ENCODE measurements around the gene CES3. TPM values are rescaled to one million over a fixed set of nuclear protein-coding genes. Genes with fewer than 3 reads are reported as not detected.

Gene CES3
- total RNA-seq, 2 experiments from 2014 or later = 2.3 to 4.5 TPM

DNA sequence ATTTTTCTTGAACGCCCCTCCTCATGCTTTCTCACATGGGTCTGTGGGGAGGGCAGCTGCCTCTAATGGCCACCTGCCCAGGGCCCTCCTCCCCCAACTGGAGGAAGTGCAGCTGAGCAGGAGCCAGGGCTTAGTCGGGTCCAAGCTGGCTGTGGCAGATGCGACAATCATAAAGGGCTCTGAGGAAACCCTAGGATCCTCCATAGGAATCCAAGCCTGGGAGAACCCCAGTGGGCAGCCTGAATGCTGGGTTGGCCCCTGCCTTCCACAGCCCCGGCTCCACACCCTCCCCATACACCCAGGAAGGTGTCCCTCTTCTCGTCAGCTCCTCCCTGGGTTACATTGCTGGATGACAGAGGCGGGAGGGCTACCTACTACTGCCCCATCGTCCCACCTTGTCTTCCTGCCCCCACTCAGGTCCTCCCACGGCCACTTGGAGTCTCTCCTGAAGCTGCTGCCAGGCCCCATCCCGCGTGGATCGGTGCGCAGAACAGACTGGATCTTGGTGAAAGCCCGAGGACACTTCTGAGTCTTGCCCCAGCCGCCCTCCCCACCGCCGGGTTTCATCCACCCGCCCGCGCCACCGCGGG is 52.3 kb downstream of the CES3 start:
- Mint-ChIP-seq H3K4me1 (peaks cover 57% of the 10 kb centered on the region), H3K27ac (peak overlapping the region; percentile 77), H3K36me3 (no peaks in the 10 kb centered on the region), H3K27me3 (no peaks in the 10 kb centered on the region), H3K9me3 (ENCODE audit: low read depth) (no peaks in the 10 kb centered on the region), H3K4me3 (peak overlapping the region; percentile 83)
- no peak for DNase-seq
- no peak for ATAC-seq
- CTCF ChIA-PET = interaction anchor here (0.6 to 21.0 kb wide), 28 partner anchors 11 to 185 kb away, joined by 3 to 395 read pairs (median 6); partner anchors contain the start of genes B3GNT9, CBFB, CES3 and CES4A

DNA sequence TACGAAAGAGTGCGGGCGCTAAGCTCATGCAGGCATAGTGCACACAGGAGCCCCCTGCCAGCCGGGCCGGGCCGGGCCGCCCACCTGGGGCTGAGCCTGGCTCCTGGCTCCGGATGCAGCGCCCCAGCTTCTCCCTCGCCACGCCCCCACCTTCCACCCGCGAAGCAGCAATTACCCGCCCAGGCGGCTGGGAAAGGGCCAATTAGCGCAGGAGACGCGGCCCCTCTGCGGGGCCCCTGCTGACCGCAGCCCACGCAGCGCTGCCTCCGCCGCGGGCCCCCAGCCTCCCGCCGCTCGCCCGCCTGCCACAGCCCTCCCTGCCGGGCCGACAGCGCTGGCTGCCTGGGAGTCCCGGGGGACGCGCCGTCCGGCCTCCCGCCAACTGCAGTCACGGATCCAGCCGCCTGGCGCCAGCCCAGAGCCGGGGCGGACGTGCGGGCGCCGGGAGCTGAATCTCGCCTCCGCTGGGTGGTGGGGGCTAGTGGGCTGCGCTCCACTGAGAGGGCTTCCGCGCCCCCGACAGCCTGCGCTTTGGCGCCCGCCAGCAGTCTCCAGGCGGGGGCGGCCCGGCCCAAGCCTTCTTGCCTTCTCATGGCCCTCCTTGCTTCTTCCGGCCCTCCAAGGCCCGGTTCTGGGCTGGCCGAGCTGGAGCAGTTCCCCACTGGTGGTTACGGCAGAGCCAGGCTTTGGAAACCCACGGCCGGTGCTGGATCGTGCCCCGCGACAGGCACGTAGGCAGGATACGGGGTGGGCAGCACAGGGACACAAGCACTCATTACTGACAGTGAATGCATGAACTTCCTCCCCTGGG is 53.0 kb downstream of the CES3 start:
- Mint-ChIP-seq H3K36me3 (no peaks in the 10 kb centered on the region), H3K4me1 (peaks cover 55% of the 10 kb centered on the region)
- CTCF ChIA-PET = interaction anchor here (0.6 to 21.0 kb wide), 30 partner anchors 12 to 184 kb away, joined by 3 to 395 read pairs (median 4); partner anchors contain the start of genes B3GNT9, CBFB, CES3 and CES4A

DNA sequence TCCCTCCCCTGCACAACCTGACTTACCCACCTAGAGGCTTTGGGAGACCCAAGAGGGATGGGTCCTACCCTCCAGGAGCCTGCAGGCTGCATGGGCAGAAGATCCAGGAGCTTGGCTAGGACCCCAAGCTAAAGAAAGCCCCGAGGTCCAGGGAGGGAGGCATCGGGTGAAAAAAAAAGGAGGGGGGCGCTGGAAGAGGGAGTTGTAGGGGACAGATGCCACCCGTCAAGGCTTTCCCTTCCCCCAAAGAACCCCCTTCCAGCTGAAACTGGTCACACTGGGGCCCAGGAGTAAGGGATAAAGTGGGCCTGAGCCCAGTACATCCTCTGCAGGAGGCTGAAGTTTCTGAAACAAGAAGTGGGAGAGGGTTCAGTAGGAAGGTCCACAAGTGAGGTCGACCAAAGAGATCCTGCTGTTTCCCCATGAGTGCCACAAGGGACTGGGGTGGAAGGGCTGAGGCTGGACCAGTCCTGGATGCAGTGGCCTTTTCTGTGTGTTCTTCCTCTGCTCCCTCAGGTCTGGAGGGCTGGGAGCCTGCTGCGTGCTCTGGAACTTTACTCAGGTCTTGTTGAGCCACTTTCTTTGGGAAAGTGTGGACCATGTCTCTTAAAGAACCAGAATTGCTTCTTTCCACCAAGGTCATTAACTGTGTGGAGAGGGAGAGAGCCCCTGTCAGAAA is 53.7 kb downstream of the CES3 start:
- DNase-seq = no peak
- Mint-ChIP-seq H3K4me1 (peaks cover 51% of the 10 kb centered on the region), H3K27ac (peak overlapping the region; percentile 92), H3K36me3 (no peaks in the 10 kb centered on the region), H3K9me3 (ENCODE audit: low read depth) (no peaks in the 10 kb centered on the region), H3K27me3 (no peaks in the 10 kb centered on the region), H3K4me3 (peak overlapping the region; percentile 79)
- CTCF ChIA-PET = interaction anchor here (0.7 to 21.0 kb wide), 20 partner anchors 12 to 170 kb away, joined by 3 to 395 read pairs (median 7); partner anchors contain the start of genes B3GNT9, CBFB, CES3 and CES4A
- ATAC-seq = no peak

More for the DNA sequence above, 53.0 kb downstream of the CES3 start:
- peak overlapping the region; percentile 92 for H3K27ac Mint-ChIP-seq
- H3K4me3 Mint-ChIP-seq = peak overlapping the region; percentile 83
- H3K27me3 Mint-ChIP-seq = no peaks in the 10 kb centered on the region
- DNase-seq (peak; percentile 90), ATAC-seq (peak; percentile 69)
- no peaks in the 10 kb centered on the region for H3K9me3 Mint-ChIP-seq (ENCODE audit: low read depth)

DNA sequence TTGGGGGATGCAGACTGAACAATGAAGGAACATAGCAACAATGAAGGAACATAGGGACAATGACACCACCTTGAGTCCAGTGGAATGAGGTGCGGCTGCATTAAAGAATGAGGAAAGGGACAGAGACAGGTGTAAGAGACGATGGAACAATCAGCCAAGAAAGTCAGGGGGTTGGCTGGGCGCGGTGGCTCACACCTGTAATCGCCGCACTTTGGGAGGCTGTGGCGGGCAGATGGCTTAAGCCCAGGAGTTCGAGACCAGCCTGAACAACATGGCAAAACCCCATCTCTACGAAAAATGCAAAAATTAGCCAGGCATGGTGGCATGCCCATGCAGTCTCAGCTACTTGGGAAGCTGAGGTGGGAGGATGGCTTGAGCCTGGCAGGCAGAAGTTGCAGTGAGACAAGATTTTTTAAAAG is 54.3 kb downstream of the CES3 start:
- CTCF ChIA-PET = interaction anchor here (1.3 to 21.0 kb wide), 7 partner anchors 11 to 384 kb away, joined by 3 to 395 read pairs (median 9); partner anchors contain the start of genes B3GNT9, CES3, FBXL8 and HSF4
- no peak for ATAC-seq
- Mint-ChIP-seq H3K27ac (peak overlapping the region; percentile 92), H3K36me3 (no peaks in the 10 kb centered on the region), H3K4me1 (peaks cover 51% of the 10 kb centered on the region), H3K4me3 (peak overlapping the region; percentile 79), H3K9me3 (ENCODE audit: low read depth) (no peaks in the 10 kb centered on the region), H3K27me3 (no peaks in the 10 kb centered on the region)
- no peak for DNase-seq

DNA sequence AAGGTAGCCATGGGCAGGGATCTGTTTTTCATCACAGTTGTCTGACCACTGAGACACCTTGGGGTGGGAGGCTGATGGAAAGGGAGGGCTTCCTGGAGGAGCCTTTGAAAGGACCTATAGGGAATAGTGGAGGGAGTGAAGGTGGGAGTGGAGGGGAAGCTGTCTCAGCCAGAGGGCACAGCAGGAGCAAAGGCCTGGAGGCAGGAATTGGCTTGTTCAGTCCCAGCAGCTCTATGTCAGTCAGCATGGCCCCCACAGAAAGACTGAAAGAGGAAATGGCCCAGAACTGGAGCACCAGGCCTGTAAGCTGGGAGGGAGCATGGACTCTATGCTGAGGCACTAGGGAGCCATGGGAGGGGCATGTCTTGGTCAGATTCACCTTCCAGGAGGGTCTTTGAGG is 55.1 kb downstream of the CES3 start:
- H3K27me3 Mint-ChIP-seq = no peaks in the 10 kb centered on the region
- H3K27ac Mint-ChIP-seq = peak overlapping the region; percentile 32
- H3K36me3 Mint-ChIP-seq = no peaks in the 10 kb centered on the region
- ATAC-seq = no peak
- H3K4me1 Mint-ChIP-seq = peaks cover 45% of the 10 kb centered on the region
- H3K4me3 Mint-ChIP-seq = no peak overlapping the region
- no peak for DNase-seq
- H3K9me3 Mint-ChIP-seq (ENCODE audit: low read depth) = no peaks in the 10 kb centered on the region
- CTCF ChIA-PET = interaction anchor here (1.3 to 21.0 kb wide), 11 partner anchors 9 to 383 kb away, joined by 3 to 395 read pairs (median 9); partner anchors contain the start of genes B3GNT9, CES3, FBXL8 and HSF4

DNA sequence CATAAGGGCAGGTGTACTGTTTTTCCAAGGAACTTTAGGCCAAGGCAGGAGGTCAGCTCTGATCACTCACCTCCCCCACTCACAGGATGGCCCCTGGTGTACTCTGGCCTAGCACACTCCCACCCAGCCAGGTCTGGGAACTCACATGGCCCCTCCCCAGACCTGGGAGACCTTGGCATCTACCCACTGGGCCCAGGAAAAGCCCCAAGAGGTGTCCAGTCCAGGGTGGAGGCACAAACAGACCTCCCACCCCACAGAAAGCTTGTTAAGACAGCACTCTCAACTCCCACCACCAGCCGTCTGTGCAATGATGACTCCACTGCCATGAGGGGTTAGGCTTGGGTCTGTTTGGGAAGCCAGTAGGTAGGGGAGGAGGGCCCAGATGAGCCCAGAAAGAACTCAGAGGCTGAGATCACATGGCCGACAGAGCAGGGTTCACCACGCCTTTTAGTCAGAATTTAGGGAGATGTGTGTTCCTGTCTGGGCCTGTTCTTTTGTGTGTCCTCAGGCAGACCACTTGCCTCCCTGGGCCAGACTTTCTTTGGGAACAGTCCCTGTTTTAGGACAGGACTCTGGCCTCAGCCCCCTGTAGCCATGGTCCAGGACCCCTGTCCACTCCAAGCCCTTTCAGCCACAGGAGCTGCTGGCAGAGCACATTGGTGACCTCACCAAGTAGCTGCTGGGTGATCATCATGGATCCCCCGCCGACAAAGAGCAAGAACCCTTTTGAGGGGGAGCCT is 55.8 kb downstream of the CES3 start:
- no peak overlapping the region for H3K4me3 Mint-ChIP-seq
- ATAC-seq (no peak), DNase-seq (no peak)
- H3K4me1 Mint-ChIP-seq = peaks cover 40% of the 10 kb centered on the region
- CTCF ChIA-PET = interaction anchor here (0.6 to 21.0 kb wide), 26 partner anchors 10 to 383 kb away, joined by 3 to 395 read pairs (median 9); partner anchors contain the start of genes B3GNT9, CBFB, CES3 and FBXL8
- H3K36me3 Mint-ChIP-seq = no peaks in the 10 kb centered on the region
- H3K27me3 Mint-ChIP-seq = no peaks in the 10 kb centered on the region
- H3K9me3 Mint-ChIP-seq (ENCODE audit: low read depth) = no peaks in the 10 kb centered on the region
- no peak overlapping the region for H3K27ac Mint-ChIP-seq

DNA sequence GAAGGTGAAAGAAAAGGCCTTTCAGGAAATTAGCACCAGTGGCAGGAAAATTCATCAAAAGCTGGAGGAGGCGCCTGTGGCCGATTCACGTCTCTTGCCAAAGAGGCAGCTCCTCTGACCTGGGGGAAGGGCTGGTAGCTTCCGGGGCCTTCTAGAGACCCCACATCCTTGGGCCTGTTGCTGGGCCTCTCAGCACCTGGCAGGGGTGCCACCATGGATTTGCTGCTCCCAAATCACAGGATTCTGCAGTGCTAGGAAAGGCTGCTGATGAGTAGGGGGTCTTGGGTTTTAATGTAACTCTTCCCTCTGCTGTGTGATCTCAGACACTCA is 56.3 kb downstream of the CES3 start:
- no peaks in the 10 kb centered on the region for H3K9me3 Mint-ChIP-seq (ENCODE audit: low read depth)
- DNase-seq (no peak), ATAC-seq (no peak)
- CTCF ChIA-PET = interaction anchor here (0.6 to 21.0 kb wide), 47 partner anchors 10 to 322 kb away, joined by 3 to 395 read pairs (median 5); partner anchors contain the start of genes B3GNT9, CBFB, CES3 and CES4A
- no peaks in the 10 kb centered on the region for H3K27me3 Mint-ChIP-seq
- H3K27ac Mint-ChIP-seq = peak overlapping the region; percentile 46
- H3K4me1 Mint-ChIP-seq = peaks cover 37% of the 10 kb centered on the region
- no peak overlapping the region for H3K4me3 Mint-ChIP-seq
- H3K36me3 Mint-ChIP-seq = no peaks in the 10 kb centered on the region

- Mint-ChIP-seq H3K4me3 (no peak overlapping the region), H3K36me3 (no peaks in the 10 kb centered on the region), H3K4me1 (peaks cover 41% of the 10 kb centered on the region), H3K9me3 (ENCODE audit: low read depth) (no peaks in the 10 kb centered on the region), H3K27me3 (no peaks in the 10 kb centered on the region), H3K27ac (peak overlapping the region; percentile 46)
- ATAC-seq (peak; percentile 86), DNase-seq (peak; percentile 94)
- CTCF ChIA-PET = interaction anchor here (0.6 to 21.0 kb wide), 56 partner anchors 11 to 463 kb away, joined by 3 to 395 read pairs (median 5); partner anchors contain the start of genes ATP6V0D1, B3GNT9, CBFB and CES3
Observed at GRCh38 chr16:67017810-67018488, 56.9 kb downstream of the CES3 start.

DNA sequence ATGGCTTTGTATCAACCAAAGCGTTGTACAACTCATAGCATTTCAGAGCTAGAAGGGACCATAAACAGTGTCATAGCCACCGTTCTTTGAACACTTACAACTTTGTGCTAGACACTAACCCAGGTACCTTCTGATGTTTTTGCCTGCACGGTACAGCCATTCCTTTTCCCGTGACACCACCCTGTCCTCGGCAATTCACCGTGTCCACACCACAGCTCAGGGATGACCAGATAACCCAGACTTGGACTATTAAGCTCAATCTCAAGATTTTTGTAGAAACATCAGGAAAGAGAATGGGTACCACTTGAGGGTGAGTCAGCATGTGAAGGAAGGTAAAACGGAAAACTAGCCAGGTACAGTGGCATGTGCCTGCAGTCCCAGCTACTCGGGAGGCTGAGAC is 58.1 kb downstream of the CES3 start:
- DNase-seq (no peak), ATAC-seq (no peak)
- H3K36me3 Mint-ChIP-seq = no peaks in the 10 kb centered on the region
- peaks cover 37% of the 10 kb centered on the region for H3K4me1 Mint-ChIP-seq
- H3K27me3 Mint-ChIP-seq = no peaks in the 10 kb centered on the region
- no peak overlapping the region for H3K27ac Mint-ChIP-seq
- CTCF ChIA-PET = interaction anchor here (0.7 to 21.0 kb wide), 20 partner anchors 11 to 165 kb away, joined by 3 to 395 read pairs (median 10); partner anchors contain the start of genes B3GNT9, CBFB, FBXL8 and HSF4
- H3K4me3 Mint-ChIP-seq = no peak overlapping the region
- no peaks in the 10 kb centered on the region for H3K9me3 Mint-ChIP-seq (ENCODE audit: low read depth)

- DNase-seq = peak; percentile 37
Observed at GRCh38 chr16:67021321-67021720, 60.3 kb downstream of the CES3 start.

GRCh38 chr16:67022531-67023214 is 61.6 kb downstream of the CES3 start:
- H3K9me3 Mint-ChIP-seq (ENCODE audit: low read depth) = no peaks in the 10 kb centered on the region
- ATAC-seq = no peak
- no peak overlapping the region for H3K4me3 Mint-ChIP-seq
- H3K4me1 Mint-ChIP-seq = peaks cover 27% of the 10 kb centered on the region
- no peaks in the 10 kb centered on the region for H3K27me3 Mint-ChIP-seq
- H3K27ac Mint-ChIP-seq = no peak overlapping the region
- DNase-seq = no peak
- CTCF ChIA-PET = interaction anchor here (0.7 to 21.0 kb wide), 7 partner anchors 10 to 135 kb away, joined by 3 to 395 read pairs (median 7); partner anchors contain the start of genes B3GNT9, FBXL8, HSF4 and TRADD
- no peaks in the 10 kb centered on the region for H3K36me3 Mint-ChIP-seq

More at GRCh38 chr16:67021321-67021720, 60.3 kb downstream of the CES3 start:
- no peak for ATAC-seq
- H3K27me3 Mint-ChIP-seq = no peaks in the 10 kb centered on the region
- CTCF ChIA-PET = interaction anchor here (0.7 to 21.0 kb wide), 6 partner anchors 20 to 439 kb away, joined by 3 to 395 read pairs (median 4); partner anchors contain the start of genes B3GNT9, FBXL8, HSF4 and TRADD
- H3K4me3 Mint-ChIP-seq = no peak overlapping the region
- no peak overlapping the region for H3K27ac Mint-ChIP-seq
- H3K9me3 Mint-ChIP-seq (ENCODE audit: low read depth) = no peaks in the 10 kb centered on the region
- peaks cover 32% of the 10 kb centered on the region for H3K4me1 Mint-ChIP-seq
- no peaks in the 10 kb centered on the region for H3K36me3 Mint-ChIP-seq

Measured in activated CD8-positive, alpha-beta memory T cell treated with anti-CD3 and anti-CD28 coated beads, Interleukin-2, amount 10 ng/mL, durations not matched to agents 7 days and 5 days (primary cell).